ENCODE results near the gene SYN1.

- TF ChIP-seq, protein P1, sequence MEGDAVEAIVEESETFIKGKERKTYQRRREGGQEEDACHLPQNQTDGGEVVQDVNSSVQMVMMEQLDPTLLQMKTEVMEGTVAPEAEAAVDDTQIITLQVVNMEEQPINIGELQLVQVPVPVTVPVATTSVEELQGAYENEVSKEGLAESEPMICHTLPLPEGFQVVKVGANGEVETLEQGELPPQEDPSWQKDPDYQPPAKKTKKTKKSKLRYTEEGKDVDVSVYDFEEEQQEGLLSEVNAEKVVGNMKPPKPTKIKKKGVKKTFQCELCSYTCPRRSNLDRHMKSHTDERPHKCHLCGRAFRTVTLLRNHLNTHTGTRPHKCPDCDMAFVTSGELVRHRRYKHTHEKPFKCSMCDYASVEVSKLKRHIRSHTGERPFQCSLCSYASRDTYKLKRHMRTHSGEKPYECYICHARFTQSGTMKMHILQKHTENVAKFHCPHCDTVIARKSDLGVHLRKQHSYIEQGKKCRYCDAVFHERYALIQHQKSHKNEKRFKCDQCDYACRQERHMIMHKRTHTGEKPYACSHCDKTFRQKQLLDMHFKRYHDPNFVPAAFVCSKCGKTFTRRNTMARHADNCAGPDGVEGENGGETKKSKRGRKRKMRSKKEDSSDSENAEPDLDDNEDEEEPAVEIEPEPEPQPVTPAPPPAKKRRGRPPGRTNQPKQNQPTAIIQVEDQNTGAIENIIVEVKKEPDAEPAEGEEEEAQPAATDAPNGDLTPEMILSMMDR (IDR thresholded peaks at IDR 0.05) = no peak
- TF ChIP-seq POLR2A (IDR thresholded peaks at IDR 0.05) = no peak
Observed at GRCh38 chrX:47618923-47619485, 653 bp downstream of the SYN1 start.
